Panc1 (cell line): ENCODE measurements around the gene PPP2R2B. TPM values are rescaled to one million over a fixed set of nuclear protein-coding genes. Genes with fewer than 3 reads are reported as not detected.

Experiments
- ATAC-seq: fragments of 200-7000 bp; cut with Tn5 transposase; 2 replicates; pipeline ENCODE4 v1.9.1; 2020; ENCODE audit warnings: mild to moderate bottlenecking, moderate library complexity
- BruUV-seq: library from RNA; stranded (reverse); fragments of 400-500 nt; replicated peaks from 2 replicates; lab custom pipeline; 2021; lab: Mats Ljungman, UMichigan
- CTCF ChIA-PET: fragments of 300-600 bp; sonication (Branson Sonifier 250); formaldehyde crosslinking; loops from one replicate; lab custom pipeline; 2022; ENCODE audit warnings: antibody characterized with exemption; lab: Charles Lee
- POLR2A ChIA-PET: fragments of 300-600 bp; sonication (Branson Sonifier 250); formaldehyde crosslinking; loops from one replicate; lab custom pipeline; 2022; ENCODE audit warnings: antibody characterized with exemption; lab: Charles Lee
- DNase-seq: peaks from one replicate; pipeline ENCODE4 v3.0.0-alpha.2; 2010; ENCODE audit warnings: low read depth, low spot score
- H3K27ac ChIP-seq: 2 replicates; pipeline ENCODE4 v1.5.1; 2011; ENCODE audit warnings: mild to moderate bottlenecking, low read length, inconsistent platforms
- H3K27me3 ChIP-seq: fragments of 200-500 bp; sonication (Bioruptor generic); 2 replicates; pipeline ENCODE4 v1.6.0; 2014; ENCODE audit warnings: low read length, inconsistent platforms; ENCODE audit not compliant: control insufficient read depth, insufficient read depth
- H3K36me3 ChIP-seq: fragments of 200-500 bp; sonication (Bioruptor generic); 2 replicates; pipeline ENCODE4 v1.5.1; 2014; ENCODE audit warnings: inconsistent platforms, mild to moderate bottlenecking, low read length, moderate library complexity; ENCODE audit not compliant: control insufficient read depth, insufficient read depth
- H3K4me1 ChIP-seq: 2 replicates; pipeline ENCODE4 v1.5.1; 2011; ENCODE audit warnings: inconsistent platforms, mild to moderate bottlenecking, low read length, moderate library complexity; ENCODE audit not compliant: control insufficient read depth, insufficient read depth
- H3K4me3 ChIP-seq, 2 experiments: 2 replicates each; pipeline ENCODE4 v1.5.1; 2011 to 2012; ENCODE audit warnings: low read depth in 2 of 2, low read length in 2 of 2, mild to moderate bottlenecking in 2 of 2, inconsistent platforms in 1 of 2, moderate library complexity in 1 of 2
- H3K9me3 ChIP-seq: fragments of 200-500 bp; sonication (Bioruptor generic); 2 replicates; pipeline ENCODE4 v1.5.1; 2014; ENCODE audit warnings: low read depth, mild to moderate bottlenecking, inconsistent platforms, low read length, moderate library complexity; ENCODE audit not compliant: control insufficient read depth, insufficient read depth
- CTCF ChIP-seq: fragments of 450-650 bp; IDR thresholded peaks from 2 replicates; pipeline ENCODE4 v1.5.1; 2017; ENCODE audit warnings: mild to moderate bottlenecking
- POLR2AphosphoS5 ChIP-seq: IDR thresholded peaks from 2 replicates; pipeline ENCODE4 v1.6.1; 2012; ENCODE audit warnings: mild to moderate bottlenecking, low read depth, low read length, moderate library complexity
- REST ChIP-seq, 2 experiments: IDR thresholded peaks; 2 replicates each; pipeline ENCODE4 v1.6.1; 2011 to 2012; ENCODE audit warnings: low read depth in 2 of 2, control low read depth in 1 of 2, low read length in 1 of 2, mild to moderate bottlenecking in 1 of 2, moderate library complexity in 1 of 2; ENCODE audit not compliant: insufficient read depth in 1 of 2
- SIN3A ChIP-seq: IDR thresholded peaks from 2 replicates; pipeline ENCODE4 v1.6.1; 2012; ENCODE audit warnings: low read depth, mild to moderate bottlenecking, low read length, moderate library complexity, borderline replicate concordance; ENCODE audit not compliant: insufficient read depth
- TCF7L2 ChIP-seq: IDR thresholded peaks from 2 replicates; pipeline ENCODE4 v1.6.1; 2011; ENCODE audit warnings: mild to moderate bottlenecking, low read depth, low read length, inconsistent platforms
- in situ Hi-C: cut with HindIII; loops from 2 replicates; pipeline ENCODE4 v1.10.0; 2016; ENCODE audit warnings: low sequenced_read_pairs, low pct_unique_long_range_greater_than_20kb
- intact Hi-C: fragments of 100-400 bp; cut with micrococcal nuclease; formaldehyde crosslinking; loops from one replicate; pipeline ENCODE4 v1.10.0; 2022; ENCODE audit not compliant: unreplicated experiment
- total RNA-seq: library from RNA; stranded (reverse); gene quantifications from one replicate; pipeline ENCODE4 v1.2.1, GENCODE V29; 2021; ENCODE audit not compliant: unreplicated experiment

Gene PPP2R2B
- total RNA-seq, 1 experiment from 2014 or later = 8.8 TPM

DNA sequence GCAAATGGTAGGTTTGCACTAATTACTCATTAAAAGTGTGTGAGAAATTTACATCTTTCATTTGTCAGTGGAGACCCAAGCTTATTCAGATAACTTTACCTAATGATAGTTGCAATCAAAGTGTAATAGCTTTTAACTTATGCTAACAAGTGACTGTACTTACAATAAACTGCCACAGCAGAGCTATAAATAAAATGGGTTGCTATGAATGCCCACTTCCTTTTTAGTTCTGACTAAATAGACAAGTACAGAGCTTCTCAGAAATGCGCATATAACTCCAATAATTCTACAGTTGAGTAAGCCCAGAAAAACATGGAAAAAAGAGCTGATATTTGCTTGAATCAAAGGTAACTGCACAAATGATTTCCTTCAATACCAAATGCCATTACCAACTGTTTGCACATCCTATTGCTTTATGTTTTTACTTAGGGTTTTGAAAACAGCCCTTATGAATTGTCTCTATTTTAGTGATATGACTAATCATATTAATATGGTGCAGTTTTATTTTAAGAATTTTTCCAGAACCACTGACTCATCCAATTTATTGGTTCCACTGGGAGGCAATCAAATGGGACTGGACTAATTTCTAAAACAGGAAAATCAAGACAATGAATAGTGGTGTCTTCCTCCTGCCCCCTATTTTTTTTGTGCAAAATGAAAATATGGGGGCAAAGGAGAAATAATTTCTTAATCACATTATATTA is 84.1 kb downstream of the PPP2R2B start:
- CTCF ChIA-PET = no interaction called here
- POLR2A ChIA-PET = no interaction called here
- DNase-seq = no peak
- H3K27me3 ChIP-seq = no peaks in the 10 kb centered on the region
- H3K4me3 ChIP-seq = no peak overlapping the region
- no peaks in the 10 kb centered on the region for H3K9me3 ChIP-seq
- peaks cover 3% of the 10 kb centered on the region; the same call in 1 of the 2 replicates for H3K4me1 ChIP-seq
- H3K36me3 ChIP-seq = no peaks in the 10 kb centered on the region
- H3K27ac ChIP-seq = no peak overlapping the region
- in situ Hi-C loops = no loop called here
- no TSS peak for BruUV-seq
- intact Hi-C loops = no loop called here
- TF ChIP-seq REST (IDR thresholded peaks at IDR 0.05; ENCODE audit: insufficient read depth in 1 of 2, low read depth in 2 of 2, low read length in 1 of 2) (no peak), SIN3A (no peak), CTCF (no peak), POLR2AphosphoS5 (no peak), TCF7L2 (no peak)
- ATAC-seq = no peak

DNA sequence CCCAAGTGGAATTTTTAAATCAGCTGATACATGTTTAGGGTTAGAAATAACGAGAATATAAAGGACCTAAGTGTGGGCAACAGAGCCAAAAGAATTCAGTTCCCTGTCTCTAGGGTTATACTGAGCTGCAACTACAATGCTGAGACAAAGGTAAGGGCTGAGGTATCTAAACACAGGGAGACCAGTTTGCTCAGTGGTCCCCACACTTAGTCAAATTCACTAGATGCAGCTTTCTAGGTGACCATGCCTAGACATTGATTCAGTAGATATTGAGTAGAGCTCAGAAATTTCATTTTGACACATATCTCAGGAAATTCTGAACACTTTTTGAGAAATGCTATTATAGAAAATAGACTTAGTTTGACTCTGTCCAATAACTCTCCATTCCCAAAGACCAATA is 84.8 kb downstream of the PPP2R2B start:
- TF ChIP-seq REST (IDR thresholded peaks at IDR 0.05; ENCODE audit: insufficient read depth in 1 of 2, low read depth in 2 of 2, low read length in 1 of 2) (no peak), SIN3A (no peak), TCF7L2 (no peak), POLR2AphosphoS5 (no peak), CTCF (no peak)
- H3K4me3 ChIP-seq = no peak overlapping the region
- in situ Hi-C loops = no loop called here
- H3K9me3 ChIP-seq = no peaks in the 10 kb centered on the region
- ATAC-seq (no peak), DNase-seq (no peak)
- peaks cover 3% of the 10 kb centered on the region; the same call in 1 of the 2 replicates for H3K4me1 ChIP-seq
- no peaks in the 10 kb centered on the region for H3K36me3 ChIP-seq
- no TSS peak for BruUV-seq
- POLR2A ChIA-PET = no interaction called here
- no peaks in the 10 kb centered on the region for H3K27me3 ChIP-seq
- H3K27ac ChIP-seq = no peak overlapping the region
- intact Hi-C loops = no loop called here
- CTCF ChIA-PET = no interaction called here
